Epithelial cell of proximal tubule (primary cell): ENCODE measurements around the gene ANKDD1B. TPM values are rescaled to one million over a fixed set of nuclear protein-coding genes. Genes with fewer than 3 reads are reported as not detected.

Experiments used
- DNase-seq: peaks from one replicate; pipeline ENCODE4 v3.0.0-alpha.2; 2011; ENCODE audit warnings: low read depth
- H3K4me3 ChIP-seq: 2 replicates; pipeline ENCODE4 v1.5.1; 2011; ENCODE audit warnings: low read depth, mild to moderate bottlenecking, low read length
- CTCF ChIP-seq: conservative IDR thresholded peaks from 2 replicates; pipeline ENCODE4 v1.5.1; 2012; ENCODE audit warnings: low read depth, mild to moderate bottlenecking, low read length
- total RNA-seq: library from RNA; depleted of rRNA; stranded (reverse); fragments of >200 nt; gene quantifications from 2 replicates; pipeline ENCODE4 v1.2.3, GENCODE V29; 2015

The ANKDD1B gene
- total RNA-seq, 1 donor from 2014 or later, result 1.3 TPM

- H3K4me3 ChIP-seq, result no peak overlapping the region
- DNase-seq, result no peak
- no peak for TF ChIP-seq CTCF
Observed at GRCh38 chr5:75616971-75617621, 5.8 kb downstream of the ANKDD1B start.

GRCh38 chr5:75617736-75618352, 6.6 kb downstream of the ANKDD1B start:
- no peak for DNase-seq
- no peak for TF ChIP-seq CTCF
- H3K4me3 ChIP-seq, result no peak overlapping the region

- no peak for TF ChIP-seq CTCF
- no peak for DNase-seq
- H3K4me3 ChIP-seq, result no peak overlapping the region
Observed at GRCh38 chr5:75620184-75620959, 9.1 kb downstream of the ANKDD1B start.

GRCh38 chr5:75622564-75622963, 11.3 kb downstream of the ANKDD1B start:
- H3K4me3 ChIP-seq, result no peak overlapping the region
- no peak for TF ChIP-seq CTCF
- no peak for DNase-seq

- DNase-seq, result no peak
- TF ChIP-seq CTCF, result no peak
- no peak overlapping the region for H3K4me3 ChIP-seq
Observed at GRCh38 chr5:75623846-75624245, 12.6 kb downstream of the ANKDD1B start.

- TF ChIP-seq CTCF, result no peak
- no peak overlapping the region for H3K4me3 ChIP-seq
- DNase-seq, result no peak
Observed at GRCh38 chr5:75626959-75627358, 15.7 kb downstream of the ANKDD1B start.
